ENCODE measurements around the gene STPG3.

GRCh38 chr9:137293094-137293481 is 42.0 kb downstream of the STPG3 start:
- no peak for TF ChIP-seq CTCF (IDR thresholded peaks at IDR 0.05 in 8 of 11, conservative IDR thresholded peaks at IDR 0.05 in 3 of 11)
- no peak for TF ChIP-seq POLR2A (IDR thresholded peaks at IDR 0.05)
- TF ChIP-seq POLR2AphosphoS5 (IDR thresholded peaks at IDR 0.05): no peak

Measured in spleen (tissue), 7 donors.